ENCODE results near the gene ERMAP.
A peak's percentile ranks its signal among the peaks of the same experiment; 100 is the strongest.

Gene ERMAP

GRCh38 chr1:42816585-42817439, at the start of gene ERMAP, which contains the start of gene SVBP:
TSS of gene ERMAP (plus strand) at chr1:42817122. CDS start at chr1:42830449, 13,327 bp downstream.
TSS of gene SVBP (minus strand) at chr1:42817397. CDS start at chr1:42816544, 853 bp downstream.
- DNase-seq (ENCODE audit: low spot score), result peak; percentile 83

GRCh38 chr1:42767510-42768000, 49.4 kb upstream of the ERMAP start:
- DNase-seq (ENCODE audit: low spot score), result peak; percentile 26

- no peak for DNase-seq (ENCODE audit: low spot score)
These were observed 48.8 kb upstream of the ERMAP start for GRCh38 chr1:42768172-42768571.

- no peak for DNase-seq (ENCODE audit: low spot score)
These were observed 47.1 kb upstream of the ERMAP start for GRCh38 chr1:42769811-42770210.

- no peak for DNase-seq (ENCODE audit: low spot score)
These were observed 43.5 kb upstream of the ERMAP start for GRCh38 chr1:42773420-42773819.

GRCh38 chr1:42774928-42775526, 41.9 kb upstream of the ERMAP start:
- DNase-seq (ENCODE audit: low spot score), result no peak

- no peak for DNase-seq (ENCODE audit: low spot score)
These were observed 40.4 kb upstream of the ERMAP start for GRCh38 chr1:42776502-42776901.

- DNase-seq (ENCODE audit: low spot score), result peak; percentile 54
These were observed 39.1 kb upstream of the ERMAP start for GRCh38 chr1:42777852-42778251.

GRCh38 chr1:42779725-42780124, 37.2 kb upstream of the ERMAP start:
- no peak for DNase-seq (ENCODE audit: low spot score)

- DNase-seq (ENCODE audit: low spot score), result no peak
These were observed 36.7 kb upstream of the ERMAP start for GRCh38 chr1:42780176-42780575.

- no peak for DNase-seq (ENCODE audit: low spot score)
These were observed 33.8 kb upstream of the ERMAP start for GRCh38 chr1:42783092-42783491.

GRCh38 chr1:42784547-42784945, 32.4 kb upstream of the ERMAP start:
- no peak for DNase-seq (ENCODE audit: low spot score)

GRCh38 chr1:42784946-42785693, 31.8 kb upstream of the ERMAP start, which contains the start of gene TMEM269:
TSS of gene TMEM269 (plus strand) at chr1:42784991. CDS start at chr1:42789894, 4,903 bp downstream.
- no peak for DNase-seq (ENCODE audit: low spot score)

GRCh38 chr1:42786097-42786496, 30.8 kb upstream of the ERMAP start:
- DNase-seq (ENCODE audit: low spot score), result no peak

GRCh38 chr1:42788021-42788420, 28.9 kb upstream of the ERMAP start:
- no peak for DNase-seq (ENCODE audit: low spot score)

GRCh38 chr1:42793824-42794223, 23.1 kb upstream of the ERMAP start:
- no peak for DNase-seq (ENCODE audit: low spot score)

- no peak for DNase-seq (ENCODE audit: low spot score)
These were observed 19.5 kb upstream of the ERMAP start for GRCh38 chr1:42797414-42797813.

GRCh38 chr1:42797979-42798378, 18.9 kb upstream of the ERMAP start:
- DNase-seq (ENCODE audit: low spot score), result no peak

GRCh38 chr1:42801832-42802473, 15.0 kb upstream of the ERMAP start:
- no peak for DNase-seq (ENCODE audit: low spot score)

GRCh38 chr1:42806171-42806570, 10.8 kb upstream of the ERMAP start:
- no peak for DNase-seq (ENCODE audit: low spot score)

- no peak for DNase-seq (ENCODE audit: low spot score)
These were observed 10.3 kb upstream of the ERMAP start for GRCh38 chr1:42806593-42806992.
